ENCODE measurements around the gene C1orf50. TPM values are rescaled to one million over a fixed set of nuclear protein-coding genes. Genes with fewer than 3 reads are reported as not detected.

Gene C1orf50
- 2.3 to 5.5 TPM (median 3.9 TPM) in 5 replicates for total RNA-seq (2022; extraction: Qiagen RNA extraction; ENCODE audit: low read depth)

DNA sequence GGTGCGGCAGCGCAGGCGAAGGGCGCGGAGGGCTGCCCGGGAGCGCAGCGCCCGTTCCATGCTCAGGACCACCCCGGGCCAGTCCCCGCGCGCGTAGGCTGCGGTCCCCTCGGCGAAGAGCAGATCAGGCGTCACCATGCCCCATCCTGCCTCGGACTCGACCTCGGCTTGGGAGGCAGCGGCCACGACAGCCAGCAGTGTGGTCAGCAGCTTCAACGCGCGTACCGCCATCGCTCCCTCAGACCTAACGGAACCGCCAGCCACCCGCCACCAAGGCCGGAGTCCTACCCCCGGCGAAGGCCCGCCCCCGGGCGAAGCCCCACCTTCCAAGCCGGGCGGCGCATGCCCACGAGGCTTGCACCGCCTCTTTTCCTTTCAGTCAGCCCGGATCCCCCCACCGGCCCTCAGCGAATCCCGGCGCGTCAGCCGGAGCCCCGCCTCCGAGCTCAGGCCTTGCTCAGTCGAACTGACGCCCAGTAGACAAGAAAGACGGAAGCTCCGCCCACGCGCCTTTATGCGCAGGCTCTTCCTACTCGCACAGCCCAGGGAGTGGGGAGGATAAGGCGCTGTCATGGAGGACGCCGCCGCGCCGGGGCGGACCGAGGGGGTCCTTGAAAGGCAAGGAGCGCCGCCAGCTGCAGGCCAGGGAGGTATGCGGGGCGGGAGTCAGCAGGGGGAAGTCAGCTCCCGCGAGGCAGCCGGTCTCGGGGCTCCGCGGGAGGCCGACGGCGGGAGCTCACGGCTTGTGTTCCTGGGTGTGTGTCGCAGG is at the start of gene C1orf50, which contains the start of gene P3H1:
Gene C1orf50, plus strand, starts transcription at position 509 of the 769 bp plus-strand sequence. Its CDS starts 63 bp downstream, at position 572.
Gene P3H1, minus strand, starts transcription at position 288 of the 769 bp plus-strand sequence. Its CDS starts 57 bp downstream, at position 231.

DNA sequence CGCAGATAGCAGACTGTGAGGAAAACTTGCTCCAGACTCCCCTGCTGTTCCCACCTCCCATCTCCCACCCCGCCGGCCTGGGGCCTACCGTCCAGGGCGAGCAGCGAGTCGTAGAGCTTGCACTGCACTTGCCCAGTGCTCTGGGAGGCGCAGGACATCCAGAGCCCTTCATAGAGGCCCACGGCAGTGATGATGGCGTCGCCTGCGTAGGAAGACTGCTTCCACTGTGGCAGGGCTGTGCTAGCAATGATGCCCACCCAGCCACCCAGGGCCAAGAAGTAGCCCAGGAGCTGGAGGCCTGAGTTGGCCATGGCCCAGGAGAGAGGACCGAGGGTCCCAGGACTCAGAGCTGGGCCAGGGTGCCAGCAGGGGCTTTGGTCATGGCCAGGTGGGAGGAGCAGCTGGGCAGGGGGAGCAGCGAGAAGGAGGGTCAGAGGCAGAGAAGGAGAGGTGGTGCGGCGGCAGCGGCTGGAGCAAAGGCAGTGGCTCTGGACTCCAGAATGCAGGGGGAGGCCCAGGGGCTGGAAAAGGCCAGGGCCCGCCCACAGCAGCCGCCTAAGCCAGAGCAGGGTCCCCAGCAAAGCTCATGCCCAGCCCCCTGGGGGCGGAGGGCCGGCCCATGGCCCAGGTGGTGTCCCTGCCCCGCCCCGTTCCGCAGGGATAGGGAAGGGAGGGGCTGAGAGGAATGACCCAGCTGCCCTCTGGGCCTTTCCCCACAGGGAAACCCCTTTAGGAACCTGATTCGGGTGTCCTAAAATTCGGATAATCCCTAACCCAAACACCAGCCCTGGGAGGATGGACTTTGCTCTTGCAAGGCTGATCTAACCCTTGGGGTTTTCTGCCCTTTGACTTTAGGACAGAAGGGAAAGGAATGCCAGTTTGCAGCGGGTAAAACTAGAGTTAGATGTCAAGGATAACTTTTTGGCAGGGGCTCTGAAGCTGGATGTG is 27.0 kb upstream of the C1orf50 start, which contains the start of gene CLDN19:
Gene CLDN19, minus strand, starts transcription at position 484 of the 948 bp plus-strand sequence. Its CDS starts 173 bp downstream, at position 311.

DNA sequence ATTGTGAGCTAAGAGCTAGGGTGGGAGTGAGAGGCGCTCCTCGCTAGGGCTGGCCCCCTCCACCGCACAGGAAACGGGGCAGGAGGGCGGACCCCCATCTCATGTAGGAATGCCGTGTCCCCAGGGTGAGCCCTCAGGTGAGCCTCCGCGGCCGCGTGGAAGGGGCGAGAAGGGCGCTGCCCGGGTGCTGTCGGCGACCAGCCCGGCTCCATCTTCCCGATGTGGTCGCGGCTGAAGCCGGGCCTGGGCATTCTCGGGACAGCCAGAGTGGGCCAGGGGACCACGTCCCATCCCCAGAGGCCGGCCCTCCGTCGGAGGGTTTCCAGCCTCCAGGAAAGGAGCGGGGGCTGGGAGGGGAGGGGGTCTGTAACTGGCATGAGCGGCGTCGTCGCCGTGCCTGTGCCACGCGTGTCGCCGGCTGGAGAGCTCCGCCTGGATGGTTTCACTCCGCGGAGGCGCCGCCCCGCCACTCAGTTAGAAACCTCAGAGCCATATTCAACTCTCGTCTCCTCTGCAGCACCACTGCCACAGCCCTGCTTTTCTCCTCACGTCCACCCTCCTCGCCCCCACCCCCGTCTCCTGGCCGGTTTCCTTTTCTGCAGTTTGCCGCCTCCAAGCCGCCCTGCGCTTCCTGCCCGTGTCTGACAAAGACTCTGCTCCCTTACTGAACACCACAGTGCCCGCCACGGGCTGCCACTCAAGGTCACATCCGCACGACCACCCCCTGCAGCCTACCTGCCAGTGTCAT is 18.1 kb downstream of the C1orf50 start, which contains the start of gene TMEM269:
Gene TMEM269, plus strand, starts transcription at position 46 of the 748 bp plus-strand sequence. CDS start 4,903 bp downstream, outside the sequence.

GRCh38 chr1:42816585-42817439 is 49.8 kb downstream of the C1orf50 start, which contains the start of the genes ERMAP and SVBP:
Gene ERMAP (plus strand): TSS chr1:42817122. CDS start chr1:42830449, 13,327 bp downstream.
Gene SVBP (minus strand): TSS chr1:42817397. CDS start chr1:42816544, 853 bp downstream.

Other genes with a start within 250 kb of the C1orf50 start
- gene PPIH, start 108.8 kb upstream of the C1orf50 start, total RNA-seq (2022; extraction: Qiagen RNA extraction; ENCODE audit: low read depth): 56.1 to 77.7 TPM (median 57.5 TPM) in 5 replicates
- 764 to 846 TPM (median 825 TPM) in 5 replicates for gene YBX1, start 84.8 kb upstream of the C1orf50 start, total RNA-seq (2022; extraction: Qiagen RNA extraction; ENCODE audit: low read depth)
- not detected in 5 replicates for gene CLDN19, start 27.0 kb upstream of the C1orf50 start, total RNA-seq (2022; extraction: Qiagen RNA extraction; ENCODE audit: low read depth)
- gene P3H1, start 221 bp upstream of the C1orf50 start, total RNA-seq (2022; extraction: Qiagen RNA extraction; ENCODE audit: low read depth): 26.3 to 35.2 TPM (median 30.3 TPM) in 5 replicates
- 0.08 to 0.13 TPM (median 0.12 TPM) in 5 replicates for gene TMEM269, start 17.7 kb downstream of the C1orf50 start, total RNA-seq (2022; extraction: Qiagen RNA extraction; ENCODE audit: low read depth)
- 3.1 to 4.2 TPM (median 3.9 TPM) in 5 replicates for gene ERMAP, start 49.9 kb downstream of the C1orf50 start, total RNA-seq (2022; extraction: Qiagen RNA extraction; ENCODE audit: low read depth)
- 13.4 to 18.1 TPM (median 14.7 TPM) in 5 replicates for gene SVBP, start 50.1 kb downstream of the C1orf50 start, total RNA-seq (2022; extraction: Qiagen RNA extraction; ENCODE audit: low read depth)
- 6.1 to 8.4 TPM (median 7.1 TPM) in 5 replicates for gene ZNF691, start 79.4 kb downstream of the C1orf50 start, total RNA-seq (2022; extraction: Qiagen RNA extraction; ENCODE audit: low read depth)
- gene SLC2A1, start 191.6 kb downstream of the C1orf50 start, total RNA-seq (2022; extraction: Qiagen RNA extraction; ENCODE audit: low read depth): 91.3 to 124 TPM (median 112 TPM) in 5 replicates